HG03565 (cell line): ENCODE results near the gene CRLF2.
"Not testable (repeated sequence)": the region's sequence is repeated elsewhere in the genome, so short reads cannot be mapped to it uniquely, and the experiment has no call there.

ENCODE experiments used
- ATAC-seq: cut with Tn5 transposase; IDR thresholded peaks from one replicate; pipeline ENCODE4 v1.9.1; 2021; ENCODE audit warnings: mild to moderate bottlenecking, moderate library complexity; ENCODE audit not compliant: unreplicated experiment

CRLF2 gene

GRCh38 chrX:1169189-1169588, 43.3 kb downstream of the CRLF2 start:
- no peak for ATAC-seq

- ATAC-seq, result no peak
Observed at GRCh38 chrX:1167918-1168481, 44.4 kb downstream of the CRLF2 start.

GRCh38 chrX:1167466-1167865, 45.0 kb downstream of the CRLF2 start:
- ATAC-seq, result no peak

- ATAC-seq, result no peak
Observed at GRCh38 chrX:1165535-1166196, 46.8 kb downstream of the CRLF2 start.

GRCh38 chrX:1164322-1165288, 47.8 kb downstream of the CRLF2 start:
- ATAC-seq, result no peak

GRCh38 chrX:1163231-1163630, 49.2 kb downstream of the CRLF2 start:
- ATAC-seq, result no peak

- no peak for ATAC-seq
Observed at GRCh38 chrX:1162119-1162916, 50.1 kb downstream of the CRLF2 start.

GRCh38 chrX:1159548-1159947, 52.9 kb downstream of the CRLF2 start:
- ATAC-seq, result no peak

GRCh38 chrX:1156681-1157455, 55.6 kb downstream of the CRLF2 start:
- ATAC-seq, result not testable (repeated sequence)

GRCh38 chrX:1153940-1154339, 58.5 kb downstream of the CRLF2 start:
- no peak for ATAC-seq

GRCh38 chrX:1152090-1152489, 60.4 kb downstream of the CRLF2 start:
- ATAC-seq, result no peak

GRCh38 chrX:1151378-1152077, 60.9 kb downstream of the CRLF2 start:
- no peak for ATAC-seq

- no peak for ATAC-seq
Observed at GRCh38 chrX:1150569-1151347, 61.7 kb downstream of the CRLF2 start.

- no peak for ATAC-seq
Observed at GRCh38 chrX:1147611-1148515, 64.6 kb downstream of the CRLF2 start.

- no peak for ATAC-seq
Observed at GRCh38 chrX:1144293-1144692, 68.2 kb downstream of the CRLF2 start.
